Body of pancreas (tissue), 4 donors: ENCODE results near the gene ZNF786.

Source experiments
- CTCF ChIP-seq, 7 experiments: fragments of 450-650 bp in 4 of 7; fragments of 200-600 bp in 3 of 7; sonication (generic) in 3 of 7; IDR thresholded peaks; one replicate each; pipeline ENCODE4 v1.5.1; 2016 to 2019; ENCODE audit warnings: antibody characterized with exemption in 7 of 7
- POLR2A ChIP-seq, 3 donors: fragments of 450-650 bp; IDR thresholded peaks; one replicate each; pipeline ENCODE4 v1.6.1; 2016; ENCODE audit warnings: antibody characterized with exemption in 3 of 3, mild to moderate bottlenecking in 2 of 3

GRCh38 chr7:149063476-149063875 is 27.0 kb downstream of the ZNF786 start:
- no peak for TF ChIP-seq CTCF (IDR thresholded peaks at IDR 0.05)
- no peak for TF ChIP-seq POLR2A (IDR thresholded peaks at IDR 0.05)
